ENCODE measurements around the gene NCAPG. TPM values are rescaled to one million over a fixed set of nuclear protein-coding genes. Genes with fewer than 3 reads are reported as not detected.

Gene NCAPG
- 7.5 and 8.7 TPM in 2 replicates for total RNA-seq

GRCh38 chr4:17810260-17811077, at the start of gene NCAPG, which contains the start of gene DCAF16:
Gene NCAPG, plus strand, starts transcription at chr4:17810979. Its CDS starts 99 bp downstream, at chr4:17811078.
Gene DCAF16, minus strand, starts transcription at chr4:17810757. Its CDS starts 6,616 bp downstream, at chr4:17804141.

GRCh38 chr4:17781300-17782287, 29.2 kb upstream of the NCAPG start, which contains the start of gene FAM184B:
Gene FAM184B, minus strand, starts transcription at chr4:17781621. Its CDS starts 322 bp downstream, at chr4:17781299.

Other genes with a start within 250 kb of the NCAPG start
- 52.2 and 55.9 TPM in 2 replicates for gene LAP3, start 233.8 kb upstream of the NCAPG start, total RNA-seq
- 8.4 and 8.6 TPM in 2 replicates for gene MED28, start 196.3 kb upstream of the NCAPG start, total RNA-seq
- gene FAM184B, start 29.4 kb upstream of the NCAPG start, total RNA-seq, result under 0.01 TPM in 1 of 2 replicates, not detected in the other
- gene DCAF16, start 222 bp upstream of the NCAPG start, total RNA-seq, result 17.8 and 24.7 TPM in 2 replicates
- gene LCORL, start 210.8 kb downstream of the NCAPG start, total RNA-seq, result 15.9 and 18.1 TPM in 2 replicates